ENCODE results near the gene CELF4. TPM values are rescaled to one million over a fixed set of nuclear protein-coding genes. Genes with fewer than 3 reads are reported as not detected.
"Not testable (repeated sequence)": the region's sequence is repeated elsewhere in the genome, so short reads cannot be mapped to it uniquely, and the experiment has no call there.

CELF4 gene
- total and polyA plus RNA-seq, 2 donors (not counting 3 experiments of a cell fraction or from before 2014, with no cell fraction given): not detected

DNA sequence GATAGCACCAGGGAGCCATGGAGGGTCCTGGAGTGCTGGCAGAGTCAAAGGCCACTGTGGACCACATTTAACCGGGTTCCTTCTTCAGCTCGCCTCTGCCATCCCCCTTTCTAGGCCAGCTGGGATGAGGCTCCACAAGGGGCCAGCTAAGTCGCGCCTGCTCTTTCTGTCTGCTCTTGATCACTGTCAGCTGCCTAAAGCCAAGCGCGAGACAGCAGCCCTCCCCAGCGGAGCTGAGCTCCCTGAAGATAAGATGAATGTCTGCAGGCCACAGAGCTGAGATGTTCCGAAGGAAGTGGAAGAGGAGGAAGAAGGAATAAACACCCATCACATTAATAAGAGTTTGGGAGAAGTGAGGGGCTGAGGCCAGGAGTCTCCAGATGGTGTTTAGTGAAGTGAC lies 99.6 kb downstream of the CELF4 start:
- TF ChIP-seq JUN (IDR thresholded peaks at IDR 0.05; ENCODE audit: borderline replicate concordance, insufficient read depth, insufficient read length, low read depth) (no peak), POLR2AphosphoS5 (IDR thresholded peaks at IDR 0.05; ENCODE audit: insufficient read depth, low read depth, low read length) (no peak), EZH2 (IDR thresholded peaks at IDR 0.05; ENCODE audit: borderline replicate concordance, low read depth, low read length, severe bottlenecking) (no peak), FOS (IDR thresholded peaks at IDR 0.05; ENCODE audit: borderline replicate concordance, insufficient read depth, low read length) (no peak), MYC (IDR thresholded peaks at IDR 0.05; ENCODE audit: low read depth, low read length) (no peak)
- TF ChIP-seq, protein P1, sequence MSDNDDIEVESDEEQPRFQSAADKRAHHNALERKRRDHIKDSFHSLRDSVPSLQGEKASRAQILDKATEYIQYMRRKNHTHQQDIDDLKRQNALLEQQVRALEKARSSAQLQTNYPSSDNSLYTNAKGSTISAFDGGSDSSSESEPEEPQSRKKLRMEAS (IDR thresholded peaks at IDR 0.05; ENCODE audit: insufficient read depth, insufficient read length): no peak
- intact Hi-C loops (cut with micrococcal nuclease): no loop called here
- H3K27me3 ChIP-seq (ENCODE audit: control insufficient read depth in 2 of 2, insufficient read depth in 2 of 2, low read length in 2 of 2): no peaks in the 10 kb centered on the region
- H3K36me3 ChIP-seq (ENCODE audit: control insufficient read depth in 2 of 2, extremely low read depth in 1 of 2, insufficient read depth in 2 of 2, low read length in 2 of 2): no peaks in the 10 kb centered on the region
- no peaks in the 10 kb centered on the region for H3K4me1 ChIP-seq (ENCODE audit: control insufficient read depth, extremely low read depth, insufficient read depth, low read length)
- POLR2A ChIA-PET: no interaction called here
- H4K20me1 ChIP-seq (replicated peaks; ENCODE audit: control insufficient read depth, extremely low read depth, insufficient read depth, low read length): no peaks in the 10 kb centered on the region
- H3K4me3 ChIP-seq (replicated peaks in 1 of 3; ENCODE audit: insufficient read depth in 1 of 3, low read depth in 1 of 3, low read length in 3 of 3): no peak overlapping the region
- CTCF ChIA-PET: interaction anchor here (1.8 kb wide), 1 partner anchor 144 kb away, joined by 5 read pairs; no protein-coding TSS in a partner anchor
- no peak overlapping the region for H3K27ac ChIP-seq (ENCODE audit: insufficient read depth, low read depth, low read length)
- no peak for FAIRE-seq
- no peak for DNase-seq (ENCODE audit: low read depth, low spot score)
- H3K9ac ChIP-seq (replicated peaks; ENCODE audit: extremely low read depth, insufficient read depth, low read length): no peak overlapping the region
- H3K79me2 ChIP-seq (ENCODE audit: control insufficient read depth, insufficient read depth, low read length): no peaks in the 10 kb centered on the region
- BruUV-seq (replicated peaks): no TSS peak
- H3K9me1 ChIP-seq (replicated peaks; ENCODE audit: control insufficient read depth, extremely low read depth, insufficient read depth, low read length): no peaks in the 10 kb centered on the region
- no peak overlapping the region for H2AFZ ChIP-seq (ENCODE audit: low read depth, low read length)
- no peaks in the 10 kb centered on the region for H3K9me3 ChIP-seq (replicated peaks; ENCODE audit: control insufficient read depth, insufficient read depth, low read length)
- dilution Hi-C loops (cut with MboI; ENCODE audit: extremely low pct_ligation_motif_present, low sequenced_read_pairs): no loop called here
- H3K4me2 ChIP-seq (ENCODE audit: insufficient read depth, low read length): no peak overlapping the region

DNA sequence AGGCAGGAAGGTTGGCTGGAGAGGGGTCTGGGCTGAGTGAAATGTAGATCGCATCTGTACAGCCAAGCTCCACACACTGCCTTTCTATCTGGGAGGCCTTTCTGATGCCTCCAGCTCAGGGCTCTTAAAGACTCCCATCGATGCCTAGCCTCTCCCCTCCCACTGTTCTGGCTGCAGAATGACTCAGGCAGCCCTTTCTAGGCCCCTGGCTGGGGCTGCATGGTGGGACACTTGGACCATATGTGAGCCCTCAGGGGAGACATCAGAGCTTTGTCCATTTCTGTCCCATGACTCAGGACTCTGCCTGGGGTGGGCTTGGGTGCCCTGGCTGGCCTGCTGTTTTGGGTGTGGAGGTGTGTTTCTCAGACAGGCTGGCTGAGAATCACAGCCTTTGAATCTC lies 101.3 kb downstream of the CELF4 start:
- FAIRE-seq (no peak), DNase-seq (ENCODE audit: low read depth, low spot score) (no peak)
- no peaks in the 10 kb centered on the region for H3K9me1 ChIP-seq (replicated peaks; ENCODE audit: control insufficient read depth, extremely low read depth, insufficient read depth, low read length)
- BruUV-seq (replicated peaks): no TSS peak
- dilution Hi-C loops (cut with MboI; ENCODE audit: extremely low pct_ligation_motif_present, low sequenced_read_pairs) (no loop called here), intact Hi-C loops (cut with micrococcal nuclease) (no loop called here)
- no peaks in the 10 kb centered on the region for H3K9me3 ChIP-seq (replicated peaks; ENCODE audit: control insufficient read depth, insufficient read depth, low read length)
- ChIA-PET CTCF (interaction anchor here (1.8 kb wide), 1 partner anchor 142 kb away, joined by 5 read pairs; no protein-coding TSS in a partner anchor), POLR2A (no interaction called here)
- H3K36me3 ChIP-seq (ENCODE audit: control insufficient read depth in 2 of 2, extremely low read depth in 1 of 2, insufficient read depth in 2 of 2, low read length in 2 of 2): no peaks in the 10 kb centered on the region
- H3K27me3 ChIP-seq (ENCODE audit: control insufficient read depth in 2 of 2, insufficient read depth in 2 of 2, low read length in 2 of 2): no peaks in the 10 kb centered on the region
- no peaks in the 10 kb centered on the region for H3K79me2 ChIP-seq (ENCODE audit: control insufficient read depth, insufficient read depth, low read length)
- no peak overlapping the region for H3K9ac ChIP-seq (replicated peaks; ENCODE audit: extremely low read depth, insufficient read depth, low read length)
- H3K4me1 ChIP-seq (ENCODE audit: control insufficient read depth, extremely low read depth, insufficient read depth, low read length): no peaks in the 10 kb centered on the region
- H3K27ac ChIP-seq (ENCODE audit: insufficient read depth, low read depth, low read length): no peak overlapping the region
- no peak overlapping the region for H2AFZ ChIP-seq (ENCODE audit: low read depth, low read length)
- no peak overlapping the region for H3K4me3 ChIP-seq (replicated peaks in 1 of 3; ENCODE audit: insufficient read depth in 1 of 3, low read depth in 1 of 3, low read length in 3 of 3)
- H3K4me2 ChIP-seq (ENCODE audit: insufficient read depth, low read length): no peak overlapping the region
- H4K20me1 ChIP-seq (replicated peaks; ENCODE audit: control insufficient read depth, extremely low read depth, insufficient read depth, low read length): no peaks in the 10 kb centered on the region
- TF ChIP-seq POLR2A (IDR thresholded peaks at IDR 0.05; ENCODE audit: low read depth, low read length) (no peak), MYC (IDR thresholded peaks at IDR 0.05; ENCODE audit: low read depth, low read length) (no peak), POLR2AphosphoS5 (IDR thresholded peaks at IDR 0.05; ENCODE audit: insufficient read depth, low read depth, low read length) (no peak), GATA2 (IDR thresholded peaks at IDR 0.05; ENCODE audit: insufficient read depth, insufficient read length, low read depth, low read length) (no peak), FOS (IDR thresholded peaks at IDR 0.05; ENCODE audit: borderline replicate concordance, insufficient read depth, low read length) (no peak)
- TF ChIP-seq, protein P2, sequence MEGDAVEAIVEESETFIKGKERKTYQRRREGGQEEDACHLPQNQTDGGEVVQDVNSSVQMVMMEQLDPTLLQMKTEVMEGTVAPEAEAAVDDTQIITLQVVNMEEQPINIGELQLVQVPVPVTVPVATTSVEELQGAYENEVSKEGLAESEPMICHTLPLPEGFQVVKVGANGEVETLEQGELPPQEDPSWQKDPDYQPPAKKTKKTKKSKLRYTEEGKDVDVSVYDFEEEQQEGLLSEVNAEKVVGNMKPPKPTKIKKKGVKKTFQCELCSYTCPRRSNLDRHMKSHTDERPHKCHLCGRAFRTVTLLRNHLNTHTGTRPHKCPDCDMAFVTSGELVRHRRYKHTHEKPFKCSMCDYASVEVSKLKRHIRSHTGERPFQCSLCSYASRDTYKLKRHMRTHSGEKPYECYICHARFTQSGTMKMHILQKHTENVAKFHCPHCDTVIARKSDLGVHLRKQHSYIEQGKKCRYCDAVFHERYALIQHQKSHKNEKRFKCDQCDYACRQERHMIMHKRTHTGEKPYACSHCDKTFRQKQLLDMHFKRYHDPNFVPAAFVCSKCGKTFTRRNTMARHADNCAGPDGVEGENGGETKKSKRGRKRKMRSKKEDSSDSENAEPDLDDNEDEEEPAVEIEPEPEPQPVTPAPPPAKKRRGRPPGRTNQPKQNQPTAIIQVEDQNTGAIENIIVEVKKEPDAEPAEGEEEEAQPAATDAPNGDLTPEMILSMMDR (IDR thresholded peaks at IDR 0.05; ENCODE audit: extremely low read depth in 1 of 2, insufficient read depth in 1 of 2, low read depth in 1 of 2, low read length in 2 of 2): no peak

DNA sequence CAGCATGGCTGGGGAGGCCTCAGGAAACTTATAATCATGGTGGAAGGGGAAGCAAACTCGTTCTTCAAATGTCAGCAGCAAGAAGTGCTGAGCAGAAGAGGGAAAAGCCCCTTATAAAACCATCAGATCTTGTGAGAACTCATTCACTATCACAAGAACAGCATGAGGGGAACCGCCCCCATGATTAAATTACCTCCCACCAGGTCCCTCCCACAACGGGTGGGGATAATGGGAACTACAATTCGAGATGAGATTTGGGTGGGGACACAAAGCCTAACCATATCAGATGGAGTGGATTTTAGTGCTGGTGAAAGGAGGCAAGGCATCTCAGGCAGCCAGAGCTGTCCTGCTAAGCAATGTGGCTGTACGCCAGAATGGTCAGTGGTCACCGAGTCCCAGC lies 104.3 kb downstream of the CELF4 start:
- H3K79me2 ChIP-seq (ENCODE audit: control insufficient read depth, insufficient read depth, low read length); H3K27me3 ChIP-seq (ENCODE audit: control insufficient read depth in 2 of 2, insufficient read depth in 2 of 2, low read length in 2 of 2); H3K27ac ChIP-seq (ENCODE audit: insufficient read depth, low read depth, low read length); DNase-seq (ENCODE audit: low read depth, low spot score); H3K9ac ChIP-seq (replicated peaks; ENCODE audit: extremely low read depth, insufficient read depth, low read length); H3K9me3 ChIP-seq (replicated peaks; ENCODE audit: control insufficient read depth, insufficient read depth, low read length); FAIRE-seq; H4K20me1 ChIP-seq (replicated peaks; ENCODE audit: control insufficient read depth, extremely low read depth, insufficient read depth, low read length); BruUV-seq (replicated peaks); CTCF ChIA-PET; POLR2A ChIA-PET; H3K4me3 ChIP-seq (replicated peaks in 1 of 3; ENCODE audit: insufficient read depth in 1 of 3, low read depth in 1 of 3, low read length in 3 of 3); intact Hi-C loops (cut with micrococcal nuclease); H3K36me3 ChIP-seq (ENCODE audit: control insufficient read depth in 2 of 2, extremely low read depth in 1 of 2, insufficient read depth in 2 of 2, low read length in 2 of 2); H3K9me1 ChIP-seq (replicated peaks; ENCODE audit: control insufficient read depth, extremely low read depth, insufficient read depth, low read length); H3K4me1 ChIP-seq (ENCODE audit: control insufficient read depth, extremely low read depth, insufficient read depth, low read length); H2AFZ ChIP-seq (ENCODE audit: low read depth, low read length); H3K4me2 ChIP-seq (ENCODE audit: insufficient read depth, low read length); dilution Hi-C loops (cut with MboI; ENCODE audit: extremely low pct_ligation_motif_present, low sequenced_read_pairs): not testable (repeated sequence)
